Measurements from ENCODE around the gene RNPEPL1. TPM values are rescaled to one million over a fixed set of nuclear protein-coding genes. Genes with fewer than 3 reads are reported as not detected.

RNPEPL1 gene
- total RNA-seq, 1 donor from 2014 or later, result 40.5 TPM

- Mint-ChIP-seq H3K27ac (no peak overlapping the region), H3K4me3 (no peak overlapping the region), H3K9me3 (no peaks in the 10 kb centered on the region), H3K36me3 (peaks cover 3% of the 10 kb centered on the region), H3K27me3 (no peaks in the 10 kb centered on the region), H3K4me1 (ENCODE audit: unreplicated experiment) (peaks cover 22% of the 10 kb centered on the region)
- DNase-seq (ENCODE audit: extremely low spot score, unreplicated experiment), result no peak
- no peak for TF ChIP-seq CTCF (conservative IDR thresholded peaks at IDR 0.05)
Observed at GRCh38 chr2:240589375-240589774, 21.1 kb downstream of the RNPEPL1 start.

- H3K4me1 Mint-ChIP-seq (ENCODE audit: unreplicated experiment), result peaks cover 18% of the 10 kb centered on the region
- no peaks in the 10 kb centered on the region for H3K27me3 Mint-ChIP-seq
- TF ChIP-seq CTCF (conservative IDR thresholded peaks at IDR 0.05), result no peak
- no peak overlapping the region for H3K4me3 Mint-ChIP-seq
- H3K27ac Mint-ChIP-seq, result no peak overlapping the region
- DNase-seq (ENCODE audit: extremely low spot score, unreplicated experiment), result no peak
- no peaks in the 10 kb centered on the region for H3K9me3 Mint-ChIP-seq
- H3K36me3 Mint-ChIP-seq, result peaks cover 3% of the 10 kb centered on the region
Observed at GRCh38 chr2:240589850-240590525, 21.7 kb downstream of the RNPEPL1 start.

GRCh38 chr2:240590681-240591111 lies 22.4 kb downstream of the RNPEPL1 start:
- Mint-ChIP-seq H3K4me3 (no peak overlapping the region), H3K36me3 (peaks cover 3% of the 10 kb centered on the region)

DNA sequence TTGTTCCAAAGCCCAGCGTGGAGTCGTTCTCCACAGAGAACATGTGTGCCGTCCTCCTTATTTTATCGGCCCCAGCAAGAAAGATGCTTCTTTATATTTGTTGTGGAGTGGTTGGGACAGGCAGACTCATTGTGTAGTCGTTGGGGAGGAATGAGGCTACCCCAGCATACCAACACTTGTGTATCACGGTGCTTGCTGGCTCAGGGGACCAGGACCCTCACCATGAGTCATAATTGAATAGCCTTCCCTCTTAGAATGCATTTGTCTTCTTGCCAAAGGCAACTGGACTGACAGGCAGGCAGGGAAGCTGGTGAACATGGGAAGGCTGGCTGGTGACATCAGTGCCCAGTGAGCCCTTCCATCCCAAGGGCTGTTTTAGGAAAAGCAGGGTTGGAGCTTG lies 22.9 kb downstream of the RNPEPL1 start:
- Mint-ChIP-seq H3K36me3 (peaks cover 3% of the 10 kb centered on the region), H3K4me1 (ENCODE audit: unreplicated experiment) (peaks cover 17% of the 10 kb centered on the region), H3K27me3 (no peaks in the 10 kb centered on the region), H3K9me3 (no peaks in the 10 kb centered on the region), H3K4me3 (no peak overlapping the region), H3K27ac (no peak overlapping the region)
- DNase-seq (ENCODE audit: extremely low spot score, unreplicated experiment), result no peak
- TF ChIP-seq CTCF (conservative IDR thresholded peaks at IDR 0.05), result no peak

More at GRCh38 chr2:240590681-240591111, 22.4 kb downstream of the RNPEPL1 start:
- H3K4me1 Mint-ChIP-seq (ENCODE audit: unreplicated experiment), result peaks cover 17% of the 10 kb centered on the region
- H3K9me3 Mint-ChIP-seq, result no peaks in the 10 kb centered on the region
- H3K27ac Mint-ChIP-seq, result no peak overlapping the region
- TF ChIP-seq CTCF (conservative IDR thresholded peaks at IDR 0.05), result no peak
- H3K27me3 Mint-ChIP-seq, result no peaks in the 10 kb centered on the region
- DNase-seq (ENCODE audit: extremely low spot score, unreplicated experiment), result no peak

DNA sequence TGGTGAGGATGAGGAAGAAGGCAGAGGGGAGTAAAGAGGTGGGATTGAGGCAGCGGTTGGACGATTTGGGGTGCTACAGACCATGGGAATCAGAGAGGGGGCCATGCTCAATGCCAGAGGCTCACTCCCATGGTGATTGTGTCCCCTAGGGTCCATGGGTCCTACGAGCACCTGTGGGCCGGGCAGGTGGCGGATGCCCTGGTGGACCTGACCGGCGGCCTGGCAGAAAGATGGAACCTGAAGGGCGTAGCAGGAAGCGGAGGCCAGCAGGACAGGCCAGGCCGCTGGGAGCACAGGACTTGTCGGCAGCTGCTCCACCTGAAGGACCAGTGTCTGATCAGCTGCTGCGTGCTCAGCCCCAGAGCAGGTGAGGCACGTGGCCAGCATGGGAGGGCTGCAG lies 23.5 kb downstream of the RNPEPL1 start:
- Mint-ChIP-seq H3K4me3 (no peak overlapping the region), H3K36me3 (peaks cover 3% of the 10 kb centered on the region), H3K9me3 (no peaks in the 10 kb centered on the region), H3K27me3 (no peaks in the 10 kb centered on the region), H3K4me1 (ENCODE audit: unreplicated experiment) (peaks cover 17% of the 10 kb centered on the region), H3K27ac (no peak overlapping the region)
- TF ChIP-seq CTCF (conservative IDR thresholded peaks at IDR 0.05), result no peak
- no peak for DNase-seq (ENCODE audit: extremely low spot score, unreplicated experiment)
